SU-DHL-6 (cell line): ENCODE data around the gene RGS6.

Experiments used
- CTCF ChIP-seq: fragments of 200-600 bp; sonication (generic); IDR thresholded peaks from one replicate; pipeline ENCODE4 v1.5.1; 2017; ENCODE audit warnings: antibody characterized with exemption, mild to moderate bottlenecking, low read length, moderate library complexity; ENCODE audit not compliant: insufficient read depth, poor library complexity, severe bottlenecking
- EZH2phosphoT487 ChIP-seq: fragments of 200-600 bp; sonication (generic), shearing (Covaris generic); conservative IDR thresholded peaks from 2 replicates; pipeline ENCODE4 v1.6.1; 2018; ENCODE audit warnings: mild to moderate bottlenecking, antibody characterized with exemption, low read length, moderate library complexity, mixed read lengths

GRCh38 chr14:71961972-71962371, 29.7 kb downstream of the RGS6 start:
- TF ChIP-seq CTCF (no peak), EZH2phosphoT487 (no peak)
